SK-N-SH (cell line): ENCODE results near the gene CRK.

Experiments
- EZH2phosphoT487 ChIP-seq: fragments of 200-600 bp; sonication (generic); IDR thresholded peaks from 2 replicates; pipeline ENCODE4 v1.6.1; 2017; ENCODE audit warnings: low read depth, mixed run types, mild to moderate bottlenecking, antibody characterized with exemption, moderate library complexity, borderline replicate concordance
- GATA2 ChIP-seq: sonication (generic); formaldehyde crosslinking; IDR thresholded peaks from 2 replicates; pipeline ENCODE4 v1.5.0; 2020; ENCODE audit warnings: mild to moderate bottlenecking, missing genetic modification reagents
- JUND ChIP-seq: IDR thresholded peaks from 2 replicates; pipeline ENCODE4 v1.4.0; 2012
- MXI1 ChIP-seq: IDR thresholded peaks from 2 replicates; pipeline ENCODE4 v1.6.1; 2012; ENCODE audit warnings: mild to moderate bottlenecking, low read depth, low read length, improper control_type of control experiment
- PBX3 ChIP-seq: IDR thresholded peaks from 2 replicates; pipeline ENCODE4; 2012
- POLR2AphosphoS5 ChIP-seq: IDR thresholded peaks from 2 replicates; pipeline ENCODE4 v1.6.1; 2012; ENCODE audit warnings: low read depth, low read length
- RAD21 ChIP-seq: IDR thresholded peaks from 2 replicates; pipeline ENCODE4 v1.6.1; 2012; ENCODE audit warnings: mild to moderate bottlenecking, low read length
- REST ChIP-seq: IDR thresholded peaks from 2 replicates; pipeline ENCODE4 v1.6.1; 2012; ENCODE audit warnings: mild to moderate bottlenecking, low read depth, low read length, moderate library complexity
- RXRA ChIP-seq: IDR thresholded peaks from 2 replicates; pipeline ENCODE4 v1.4.0; 2012; ENCODE audit warnings: low read depth, mild to moderate bottlenecking, borderline replicate concordance
- SMC3 ChIP-seq: IDR thresholded peaks from 2 replicates; pipeline ENCODE4 v1.6.1; 2012; ENCODE audit warnings: low read depth, low read length, improper control_type of control experiment
- TCF12 ChIP-seq: IDR thresholded peaks from 2 replicates; pipeline ENCODE4 v1.4.0; 2012
- TF ChIP-seq, protein P1 (sequence below): fragments of 200-600 bp; sonication (generic); IDR thresholded peaks from 2 replicates; pipeline ENCODE4 v1.6.1; 2017; ENCODE audit warnings: antibody characterized with exemption, mild to moderate bottlenecking, moderate library complexity

GRCh38 chr17:1482680-1483079, 26.6 kb upstream of the CRK start:
- TF ChIP-seq, protein P1, sequence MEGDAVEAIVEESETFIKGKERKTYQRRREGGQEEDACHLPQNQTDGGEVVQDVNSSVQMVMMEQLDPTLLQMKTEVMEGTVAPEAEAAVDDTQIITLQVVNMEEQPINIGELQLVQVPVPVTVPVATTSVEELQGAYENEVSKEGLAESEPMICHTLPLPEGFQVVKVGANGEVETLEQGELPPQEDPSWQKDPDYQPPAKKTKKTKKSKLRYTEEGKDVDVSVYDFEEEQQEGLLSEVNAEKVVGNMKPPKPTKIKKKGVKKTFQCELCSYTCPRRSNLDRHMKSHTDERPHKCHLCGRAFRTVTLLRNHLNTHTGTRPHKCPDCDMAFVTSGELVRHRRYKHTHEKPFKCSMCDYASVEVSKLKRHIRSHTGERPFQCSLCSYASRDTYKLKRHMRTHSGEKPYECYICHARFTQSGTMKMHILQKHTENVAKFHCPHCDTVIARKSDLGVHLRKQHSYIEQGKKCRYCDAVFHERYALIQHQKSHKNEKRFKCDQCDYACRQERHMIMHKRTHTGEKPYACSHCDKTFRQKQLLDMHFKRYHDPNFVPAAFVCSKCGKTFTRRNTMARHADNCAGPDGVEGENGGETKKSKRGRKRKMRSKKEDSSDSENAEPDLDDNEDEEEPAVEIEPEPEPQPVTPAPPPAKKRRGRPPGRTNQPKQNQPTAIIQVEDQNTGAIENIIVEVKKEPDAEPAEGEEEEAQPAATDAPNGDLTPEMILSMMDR, result no peak
- TF ChIP-seq JUND (no peak), RXRA (no peak), REST (no peak), RAD21 (no peak), PBX3 (no peak), MXI1 (no peak), SMC3 (no peak), GATA2 (CRISPR knock-in tag) (no peak), POLR2AphosphoS5 (no peak), EZH2phosphoT487 (no peak), TCF12 (no peak)
